HG02678 (cell line): Measurements from ENCODE around the gene EPHB2.
"Not testable (repeated sequence)": the region's sequence is repeated elsewhere in the genome, so short reads cannot be mapped to it uniquely, and the experiment has no call there.

ENCODE experiments used
- ATAC-seq: cut with Tn5 transposase; IDR thresholded peaks from one replicate; pipeline ENCODE4 v1.9.1; 2021; ENCODE audit warnings: mild to moderate bottlenecking, moderate library complexity; ENCODE audit not compliant: unreplicated experiment

EPHB2 gene

DNA sequence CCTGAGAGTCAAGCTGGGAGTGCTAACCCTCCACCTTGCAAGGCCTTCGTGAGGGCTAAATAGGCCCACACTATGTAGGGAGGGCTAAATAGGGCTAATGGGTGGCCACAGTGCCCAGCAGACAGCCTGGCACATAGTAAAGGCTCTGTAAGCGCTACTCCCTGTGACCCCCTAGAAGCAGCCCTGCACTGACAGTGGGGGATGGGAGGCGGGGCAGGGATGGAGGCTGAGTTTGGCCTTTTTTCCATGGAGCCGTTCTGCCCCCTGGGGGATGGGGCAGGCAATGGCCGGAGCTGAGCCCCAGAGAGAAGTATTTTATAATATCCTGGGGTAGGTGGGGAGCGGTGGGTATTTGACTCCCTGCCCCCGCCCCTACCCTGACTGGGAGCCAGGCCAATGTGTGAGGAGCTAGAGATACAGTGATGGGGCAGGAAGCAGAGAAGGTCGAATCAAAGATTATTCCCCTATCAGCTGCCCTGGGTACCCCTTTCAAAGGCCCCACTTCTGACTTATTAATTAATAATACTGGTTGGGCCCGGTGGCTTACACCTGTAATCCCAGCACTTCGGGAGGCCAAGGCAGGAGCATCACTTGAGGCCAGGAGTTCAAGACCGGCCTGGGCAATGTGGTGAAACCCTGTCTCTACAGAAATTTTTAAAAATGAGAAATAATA is 219.7 kb downstream of the EPHB2 start:
- ATAC-seq, result no peak

DNA sequence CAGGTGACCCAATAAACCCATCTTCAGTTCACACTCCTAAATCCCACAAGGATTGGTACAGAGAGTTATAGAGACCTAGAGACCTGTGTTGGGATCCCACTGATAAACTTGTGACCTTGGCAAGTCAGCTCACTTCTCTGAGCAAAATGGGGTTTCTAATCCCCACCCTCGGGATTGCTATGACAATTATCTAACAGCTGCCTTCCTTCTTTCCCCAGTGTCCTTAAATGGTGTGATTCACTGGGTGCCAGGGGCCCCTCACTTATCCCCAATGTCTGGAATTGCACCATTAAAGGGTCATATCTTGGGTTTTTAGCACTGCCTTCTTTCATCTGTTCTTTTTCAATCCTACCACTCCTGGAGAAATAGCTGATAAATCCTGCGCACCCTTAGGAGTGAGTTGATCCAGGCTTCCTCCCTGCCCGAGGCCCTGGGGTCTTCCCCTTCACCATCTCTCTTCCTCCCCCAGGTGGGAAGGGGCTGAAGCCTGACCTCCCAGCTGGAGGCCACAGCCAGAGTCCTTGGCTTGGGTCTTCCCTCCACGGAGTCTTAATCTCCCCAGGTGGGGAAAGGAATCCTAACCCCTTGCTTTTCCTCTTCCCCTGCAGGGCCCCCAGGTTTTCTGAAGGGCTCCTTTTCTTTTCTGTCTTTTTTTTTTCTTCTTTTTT is 222.3 kb downstream of the EPHB2 start:
- ATAC-seq, result no peak

DNA sequence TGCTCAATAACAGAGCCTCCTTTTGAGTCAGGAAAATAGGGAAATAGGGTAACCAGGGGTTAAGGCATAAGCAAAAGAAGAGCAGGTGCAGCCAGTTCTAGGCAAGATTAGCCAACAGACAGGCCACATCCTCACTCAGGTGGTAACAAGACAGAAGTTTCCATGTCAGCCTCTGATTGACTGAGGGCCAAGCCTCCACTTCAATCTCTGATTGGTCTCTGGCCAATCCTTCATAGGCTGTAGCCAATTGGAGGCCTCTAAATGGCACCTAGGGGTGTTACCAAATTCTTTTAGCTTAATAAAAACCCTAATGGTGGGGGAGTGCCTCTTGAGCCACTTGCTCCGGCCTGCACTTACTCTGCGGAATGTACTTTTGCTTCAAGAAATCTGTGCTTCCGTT is 224.8 kb downstream of the EPHB2 start:
- no peak for ATAC-seq

DNA sequence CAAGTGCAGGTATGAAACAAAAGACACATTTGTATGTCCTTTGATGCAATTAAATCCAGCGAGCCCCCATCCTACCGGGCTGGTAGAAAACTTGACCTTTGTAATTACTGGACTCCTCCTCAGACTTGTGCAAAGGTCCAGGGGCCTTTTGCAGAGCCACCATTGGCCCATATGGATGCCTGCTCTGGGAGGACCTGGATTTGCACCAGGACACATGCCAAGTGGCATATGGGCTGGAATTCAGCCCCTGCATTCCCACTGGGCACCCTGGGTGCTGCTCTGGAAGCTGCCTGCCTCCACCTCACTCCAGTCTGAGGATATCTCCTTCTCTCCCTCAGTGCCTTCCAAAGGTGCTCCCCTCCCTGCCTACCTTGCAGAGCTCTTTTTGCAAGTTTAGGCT is 226.0 kb downstream of the EPHB2 start:
- ATAC-seq, result no peak

DNA sequence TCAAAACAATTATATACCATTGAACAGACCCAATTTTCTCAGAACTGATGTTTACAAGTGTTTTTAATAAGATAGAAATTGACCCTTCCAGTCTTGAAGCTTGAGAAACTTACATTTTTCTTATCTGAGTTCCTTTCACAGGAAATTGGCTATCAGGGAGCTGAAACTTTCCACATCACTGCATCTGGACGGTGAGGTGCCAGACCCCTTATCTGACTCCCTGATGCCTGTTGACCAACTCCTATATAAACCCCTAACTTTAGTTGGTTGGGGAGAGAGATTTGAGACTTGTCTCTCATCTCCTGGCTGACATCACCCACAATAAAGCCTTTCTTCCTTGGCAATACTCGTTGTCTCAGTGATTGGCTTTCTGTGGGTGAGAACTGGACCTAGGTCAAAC is 230.6 kb downstream of the EPHB2 start:
- ATAC-seq, result no peak

DNA sequence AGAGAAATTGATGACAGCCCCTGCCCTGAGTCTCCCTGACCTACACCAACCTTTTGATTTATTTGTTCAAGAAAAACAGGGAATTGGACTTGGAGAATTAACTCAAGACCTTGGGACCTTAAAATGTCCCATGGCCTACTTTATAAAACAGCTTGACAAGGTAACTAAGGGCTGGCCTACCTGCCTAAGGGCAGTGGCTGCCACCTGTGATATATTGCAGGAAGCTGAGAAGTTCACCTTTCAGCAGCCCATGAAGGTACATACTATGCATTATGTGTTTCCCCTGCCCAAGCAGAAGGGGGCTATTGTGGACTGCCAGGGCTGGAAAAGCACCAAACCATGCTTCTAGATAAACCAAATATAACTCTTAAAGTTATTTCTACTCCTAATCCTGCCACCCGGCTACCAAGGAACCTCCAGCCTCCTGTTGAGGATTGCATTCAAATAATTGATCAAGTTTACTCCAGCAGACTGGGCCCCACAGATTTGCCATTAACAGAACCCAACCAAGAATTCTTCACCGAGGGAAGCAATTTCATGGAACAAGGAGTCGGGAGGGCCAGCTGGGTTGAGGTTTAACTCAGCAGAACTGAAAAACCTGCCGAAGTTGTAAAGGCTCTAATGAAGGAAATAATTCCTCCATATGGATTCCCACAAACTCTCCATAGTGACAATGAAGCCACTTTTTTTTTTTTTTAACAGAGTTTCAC is 233.9 kb downstream of the EPHB2 start:
- ATAC-seq, result no peak

DNA sequence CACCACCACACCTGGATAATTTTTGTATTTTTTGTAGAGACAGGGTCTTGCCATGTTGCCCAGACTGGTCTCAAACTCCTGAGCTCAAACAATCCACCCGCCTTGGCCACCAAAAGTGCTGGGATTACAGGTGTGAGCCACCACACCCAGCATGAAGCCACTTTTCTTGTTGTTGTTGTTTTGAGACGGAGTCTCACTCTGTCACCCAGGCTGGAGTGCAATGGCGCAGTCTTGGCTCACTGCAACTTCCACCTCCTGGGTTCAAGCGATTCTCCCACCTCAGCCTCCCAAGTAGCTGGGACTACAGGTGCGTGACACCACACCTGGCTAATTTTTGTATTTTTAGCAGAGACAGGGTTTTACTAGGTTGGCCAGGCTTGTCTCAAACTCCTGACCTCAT is 234.5 kb downstream of the EPHB2 start:
- not testable (repeated sequence) for ATAC-seq

DNA sequence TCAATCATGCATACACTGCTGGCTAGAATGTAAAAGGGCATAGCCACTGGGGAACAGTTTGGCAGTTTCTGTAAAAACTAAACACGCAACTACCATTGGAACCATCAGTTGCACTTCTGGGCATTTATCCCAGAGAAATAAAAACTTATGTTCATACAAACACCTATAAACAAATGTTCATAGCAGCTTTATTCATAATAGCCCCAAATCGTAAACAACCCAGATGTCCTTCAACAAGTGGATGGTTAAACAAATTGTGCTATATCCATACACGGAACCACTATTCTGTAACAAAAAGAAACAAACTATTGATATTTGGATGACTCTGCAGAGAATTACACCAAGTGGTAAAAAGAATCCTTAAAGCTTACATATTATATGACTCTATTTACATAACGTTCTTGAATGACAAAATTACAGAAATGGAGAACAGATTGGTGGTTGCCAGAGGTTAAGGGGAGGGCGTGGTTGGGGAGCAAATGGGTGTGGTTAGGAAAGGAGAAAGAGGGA is 239.2 kb downstream of the EPHB2 start:
- no peak for ATAC-seq

DNA sequence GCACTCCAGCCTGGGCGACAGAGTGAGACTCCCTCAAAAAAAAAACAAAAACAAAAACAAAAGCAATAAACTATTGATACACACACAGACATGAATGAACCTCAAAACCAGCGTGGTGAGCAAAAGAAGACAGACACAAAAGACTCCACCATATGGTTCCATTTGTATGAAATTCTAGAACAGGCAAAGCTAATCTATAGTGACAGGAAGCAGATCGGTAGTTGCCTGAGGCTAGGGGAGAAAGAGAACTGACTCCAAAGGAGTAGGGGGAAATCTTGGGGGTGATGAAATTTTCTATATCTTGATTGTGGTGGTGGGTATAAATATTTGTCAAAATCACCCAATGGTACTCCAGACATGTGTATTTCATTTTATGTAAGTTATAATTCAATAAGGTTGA is 241.2 kb downstream of the EPHB2 start:
- no peak for ATAC-seq

DNA sequence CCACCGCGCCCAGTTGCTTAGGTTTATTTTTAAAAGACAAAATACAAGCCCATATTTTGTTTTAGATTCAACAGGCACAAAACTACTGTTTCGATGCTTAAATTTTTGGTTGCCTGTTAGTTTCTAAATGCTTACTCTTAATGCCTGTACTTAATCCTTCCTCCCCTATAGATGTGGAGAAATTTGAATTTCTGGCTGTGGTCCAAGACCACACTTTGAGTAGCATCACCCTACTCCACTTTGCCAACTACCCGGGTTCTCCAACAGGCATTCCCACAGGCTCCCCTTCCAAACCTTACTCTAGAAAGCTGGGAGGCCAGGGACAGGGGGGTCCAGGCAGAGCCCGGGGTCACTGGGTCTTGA is 242.0 kb downstream of the EPHB2 start:
- no peak for ATAC-seq

DNA sequence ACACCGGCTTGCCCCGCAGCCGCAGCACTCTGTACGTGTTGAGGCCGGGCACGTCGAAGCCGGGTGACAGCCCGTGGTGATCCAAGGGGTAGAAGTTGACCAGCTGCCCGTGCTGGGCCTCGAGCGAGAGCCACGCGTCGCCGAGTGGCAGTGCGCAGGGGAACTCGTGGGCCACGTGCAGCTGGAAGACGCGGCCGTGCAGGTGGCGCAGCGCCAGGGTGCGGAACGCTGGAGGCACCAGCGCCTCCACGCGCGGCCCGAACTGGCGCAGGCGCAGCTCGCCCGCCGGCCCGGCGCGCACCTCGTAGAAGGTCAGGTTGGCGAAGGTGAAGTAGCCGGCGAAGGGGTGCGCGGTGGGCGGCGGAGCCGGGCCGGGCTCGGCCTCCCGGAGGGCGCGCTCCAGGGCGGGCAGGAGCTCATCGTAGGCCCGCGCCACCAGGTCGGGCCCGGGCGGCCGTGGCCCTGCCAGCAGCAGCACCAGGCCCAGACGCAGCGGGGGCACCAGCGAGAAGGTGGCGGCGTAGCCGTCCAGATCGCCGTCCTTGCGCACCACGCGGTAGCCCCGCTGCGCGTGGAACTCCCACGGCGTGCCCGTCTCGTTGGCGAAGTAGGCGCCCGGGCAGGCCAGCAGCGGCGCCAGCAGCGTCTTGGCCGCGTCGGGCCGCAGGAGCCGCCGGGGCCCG is 242.6 kb downstream of the EPHB2 start:
- ATAC-seq, result no peak

DNA sequence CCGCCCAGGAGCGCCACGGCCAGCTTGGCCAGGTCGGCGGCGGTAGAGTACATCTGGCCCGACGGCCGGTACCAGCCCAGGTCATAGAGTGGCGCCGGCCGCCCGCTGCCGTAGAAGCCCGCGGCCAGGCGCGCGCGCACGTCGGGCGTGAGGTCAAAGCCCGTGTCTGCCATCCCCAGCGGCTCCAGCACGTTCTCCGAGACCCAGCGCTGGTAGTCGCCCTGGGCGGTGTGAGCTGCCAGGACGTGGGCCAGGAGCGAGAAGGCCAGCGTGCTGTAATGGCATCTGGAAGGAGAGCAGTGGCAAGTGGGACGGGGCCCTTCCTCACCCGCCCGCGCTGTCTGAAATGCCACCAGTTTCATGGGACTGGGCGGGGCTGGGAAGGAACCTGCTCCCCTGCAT is 243.1 kb downstream of the EPHB2 start:
- no peak for ATAC-seq

DNA sequence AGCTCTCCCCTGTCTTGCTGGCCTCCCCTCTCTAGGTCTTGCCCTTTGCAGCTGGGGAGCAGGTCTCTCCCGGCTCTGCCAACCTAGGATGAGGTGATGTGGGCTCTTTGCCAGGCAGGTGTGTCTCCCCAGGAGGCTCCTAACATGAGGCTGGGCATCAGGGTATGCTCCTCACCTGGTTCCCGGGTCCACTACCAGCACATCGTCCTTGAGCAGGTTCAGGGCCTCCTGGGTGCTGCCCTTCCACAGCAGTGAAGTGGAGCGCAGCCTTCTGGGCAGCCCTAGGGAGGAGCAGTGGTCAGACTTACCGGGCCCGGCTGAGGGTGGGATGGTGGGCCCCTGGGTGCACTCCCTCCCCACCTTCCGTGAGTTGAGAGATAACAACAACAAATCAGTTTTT is 244.5 kb downstream of the EPHB2 start:
- ATAC-seq, result no peak

DNA sequence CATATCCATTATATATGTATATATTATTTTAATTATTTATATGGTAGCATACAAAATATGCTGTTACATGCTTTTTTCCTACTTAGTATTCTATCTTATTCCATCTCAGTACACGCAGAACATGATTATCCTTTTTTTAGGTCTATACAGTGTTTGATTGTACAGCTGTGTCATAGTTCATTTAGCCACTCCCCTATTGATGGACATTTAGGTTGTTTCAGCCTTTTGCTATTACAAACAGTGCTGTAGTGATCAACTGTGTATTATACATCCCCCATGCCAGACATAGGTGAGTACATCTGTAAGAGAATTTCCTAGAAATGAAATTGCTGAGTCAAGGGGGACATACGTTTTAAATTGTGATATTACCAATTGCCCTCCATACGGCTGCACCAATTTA is 246.4 kb downstream of the EPHB2 start:
- ATAC-seq, result no peak

DNA sequence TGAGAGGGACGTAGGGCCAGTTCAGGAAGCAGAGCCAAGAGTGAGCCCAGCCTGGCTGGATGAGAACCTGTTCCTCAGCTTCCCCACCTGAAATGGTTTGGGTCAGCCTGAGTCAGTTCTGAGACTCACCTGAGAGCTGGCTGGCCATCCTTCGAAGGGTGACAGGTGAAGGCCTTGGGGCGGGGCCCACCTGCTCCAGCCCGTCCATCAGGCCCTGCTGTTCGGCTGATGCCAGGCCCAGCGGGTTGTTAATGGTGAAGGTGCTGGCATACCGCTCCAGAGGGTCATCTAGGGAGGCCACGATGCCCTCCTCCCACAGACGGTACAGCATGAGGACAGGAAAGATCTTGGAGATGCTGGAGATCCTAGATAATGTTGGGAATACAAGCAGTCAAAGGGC is 247.9 kb downstream of the EPHB2 start:
- no peak for ATAC-seq

DNA sequence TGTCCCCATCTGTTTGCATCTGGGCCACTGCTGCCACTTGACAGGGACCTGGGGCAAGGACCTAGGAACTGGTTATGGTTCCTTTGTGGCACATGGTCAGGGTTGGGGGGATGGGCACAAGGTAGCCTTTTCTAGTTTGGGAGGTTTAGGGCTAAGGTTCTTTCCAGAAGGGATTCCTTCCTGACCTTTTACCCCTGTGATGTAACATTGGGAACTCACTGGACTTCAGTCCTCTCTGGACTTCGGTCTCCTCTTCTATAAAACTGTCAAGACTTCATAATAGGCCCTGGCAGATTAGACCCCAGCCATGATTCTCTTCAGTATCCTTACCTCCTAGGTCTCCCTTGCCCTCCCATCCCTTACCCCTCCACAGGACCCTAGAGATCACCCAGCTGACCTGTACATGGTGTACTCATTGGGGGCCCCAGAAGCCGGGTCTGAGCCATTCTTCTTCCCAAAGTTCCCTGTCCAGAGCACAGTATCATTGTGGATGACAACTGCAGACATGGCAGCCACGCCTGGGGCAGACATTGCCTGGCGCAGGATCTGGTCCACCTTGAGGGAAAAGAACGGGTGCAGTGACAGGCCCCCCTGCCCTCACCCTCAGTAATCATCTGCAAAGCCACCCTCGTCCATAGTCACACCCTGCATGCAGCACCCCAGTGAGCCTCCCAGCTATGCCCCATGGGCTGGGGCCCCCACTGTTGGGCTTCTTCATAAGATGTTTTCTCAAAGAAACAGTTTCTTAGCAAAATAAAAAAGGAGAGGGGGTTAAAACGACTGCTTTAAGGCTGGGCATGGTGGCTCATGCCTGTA is 249.1 kb downstream of the EPHB2 start:
- no peak for ATAC-seq

DNA sequence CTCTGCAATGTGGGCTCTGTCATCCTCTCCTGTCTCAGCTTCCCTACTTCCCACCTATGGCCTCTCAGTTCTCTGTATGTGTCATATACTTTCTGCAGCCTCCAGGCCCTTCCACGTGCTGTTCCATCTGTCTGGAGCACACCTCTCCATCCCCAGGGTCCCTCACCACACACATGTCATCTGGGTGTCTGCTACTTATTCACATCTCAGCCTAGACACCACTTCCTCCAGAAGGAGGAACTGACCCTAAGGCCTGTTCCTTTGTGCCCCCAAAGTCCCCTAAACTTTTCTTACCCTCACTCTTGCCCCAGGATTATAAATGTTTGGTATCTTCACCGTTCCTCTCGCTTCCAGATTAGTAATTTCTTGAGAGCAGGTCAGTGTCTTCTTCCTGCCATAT is 251.9 kb downstream of the EPHB2 start:
- no peak for ATAC-seq

DNA sequence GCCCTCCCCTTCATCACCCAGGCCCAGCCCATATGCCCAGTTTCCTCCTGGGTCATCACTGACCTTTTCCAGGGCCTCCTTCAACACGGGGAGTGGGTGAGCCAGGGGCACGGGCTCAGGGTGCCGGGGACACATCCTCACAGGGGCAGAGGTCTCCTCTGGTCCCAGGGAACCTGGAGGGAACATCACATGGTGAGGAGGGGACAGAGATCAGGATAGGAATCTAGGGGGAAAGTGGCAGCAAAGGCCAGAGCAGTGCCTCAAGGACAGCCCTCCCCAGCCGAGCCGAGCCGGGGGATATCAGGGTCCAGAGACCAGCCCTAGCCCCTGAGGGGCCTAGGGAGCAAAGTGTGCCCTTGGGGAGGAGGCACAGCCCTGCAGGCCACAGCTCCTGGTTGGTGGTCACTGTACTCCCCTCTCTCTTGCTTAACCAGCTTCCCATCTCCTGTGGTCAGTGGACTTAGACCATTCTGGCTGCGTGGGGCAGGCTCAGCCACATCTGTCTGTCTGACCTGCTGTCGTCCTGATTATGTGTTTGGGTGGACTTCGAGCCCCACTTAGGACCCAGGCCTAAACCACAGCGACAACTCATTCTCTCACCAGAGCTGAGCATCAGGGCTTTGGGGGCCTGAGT is 252.5 kb downstream of the EPHB2 start:
- ATAC-seq, result no peak

DNA sequence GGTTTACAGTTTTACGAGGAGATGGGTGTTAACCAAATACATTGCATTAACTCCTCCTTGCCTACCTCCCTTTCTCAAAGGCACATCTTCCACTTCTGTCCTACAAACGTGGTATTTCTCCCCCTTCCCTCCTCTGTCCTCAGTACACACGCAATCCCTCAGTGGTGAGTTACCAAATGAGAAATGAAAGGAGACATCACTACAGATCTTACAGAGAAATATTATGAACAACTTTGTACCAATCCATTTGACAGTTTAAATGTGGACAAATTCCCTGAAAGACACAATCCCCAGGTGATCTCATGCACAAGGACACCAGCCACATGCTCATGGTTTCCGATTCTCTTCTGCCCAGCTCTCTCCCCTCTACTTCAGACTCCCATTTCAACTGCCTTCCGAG is 255.7 kb downstream of the EPHB2 start:
- ATAC-seq, result no peak

DNA sequence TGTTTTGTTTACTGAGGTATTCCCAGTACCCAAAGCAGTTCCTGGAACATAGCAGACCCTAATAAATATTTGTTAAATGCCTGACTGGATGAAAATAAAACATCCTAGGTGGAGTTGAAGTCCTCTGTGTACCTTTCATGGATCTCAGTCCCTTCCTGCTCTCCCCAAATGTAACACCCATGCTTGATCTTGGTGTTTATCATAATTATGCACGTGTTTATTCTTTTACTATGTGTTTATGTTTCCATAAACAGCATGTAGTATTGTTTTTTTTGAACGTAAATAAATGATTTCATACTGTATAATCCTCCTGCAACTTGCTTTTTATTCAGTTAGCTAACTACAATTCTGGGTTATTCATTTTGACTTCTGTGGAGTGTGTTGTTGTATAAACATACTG is 257.2 kb downstream of the EPHB2 start:
- ATAC-seq, result no peak
